Psoas muscle (tissue), 8 donors: ENCODE results near the gene VWA8. TPM values are rescaled to one million over a fixed set of nuclear protein-coding genes. Genes with fewer than 3 reads are reported as not detected.

ENCODE experiments used
- ATAC-seq, 4 donors: fragments of 200-7000 bp; cut with Tn5 transposase; one replicate each; pipeline ENCODE4 v1.9.1; 2020; ENCODE audit warnings: moderate library complexity in 3 of 4, mild to moderate bottlenecking in 2 of 4
- DNase-seq, 2 donors: peaks; one replicate each; pipeline ENCODE4 v3.0.0-alpha.2; 2020
- H3K27ac ChIP-seq: fragments of 200-600 bp; one replicate; pipeline ENCODE4 v1.8.0; 2022
- H3K27me3 ChIP-seq, 3 donors: fragments of 200-600 bp in 1 of 3; one replicate each; pipeline versions ENCODE4 v1.6.1 to v1.8.0; 2013 to 2022; ENCODE audit warnings: low read length in 2 of 3, mild to moderate bottlenecking in 2 of 3, moderate library complexity in 1 of 3; ENCODE audit not compliant: insufficient read depth in 3 of 3
- H3K36me3 ChIP-seq, 2 donors: fragments of 200-600 bp in 1 of 2; one replicate each; pipeline versions ENCODE4 v1.6.1 to v1.8.0; 2013 to 2022; ENCODE audit warnings: low read depth in 1 of 2, mild to moderate bottlenecking in 1 of 2, moderate library complexity in 1 of 2; ENCODE audit not compliant: insufficient read depth in 1 of 2
- H3K4me1 ChIP-seq: fragments of 200-600 bp; one replicate; pipeline ENCODE4 v1.8.0; 2022
- H3K4me3 ChIP-seq: fragments of 200-600 bp; one replicate; pipeline ENCODE4 v1.8.0; 2022; ENCODE audit warnings: mild to moderate bottlenecking
- H3K9me3 ChIP-seq: fragments of 200-600 bp; one replicate; pipeline ENCODE4 v1.8.0; 2022
- CTCF ChIP-seq: fragments of 200-600 bp; IDR thresholded peaks from one replicate; pipeline ENCODE4 v1.8.0; 2022; ENCODE audit warnings: antibody characterized with exemption
- WGBS, 3 donors: extraction: QIAGEN DNeasy Blood & Tissue Kit; methylation state at CpG; one replicate each; pipeline versions ENCODE4 v1.1.6 to v1.1.7; 2013; 5-methylcytosine and 5-hydroxymethylcytosine counted together
- intact Hi-C, 2 donors: fragments of 100-400 bp; cut with DNase I; formaldehyde crosslinking; loops; one replicate each; pipeline versions ENCODE4 v1.11.0 to v1.14.2; 2022
- polyA plus RNA-seq, 3 donors: library from polyadenylated mRNA; stranded (reverse); fragments of 200-250 nt; gene quantifications; one replicate each; pipeline ENCODE4 v1.2.3, GENCODE V29; 2013
- total RNA-seq, 4 donors: library from RNA; stranded (reverse); fragmentation: NEBNext Ultra II Directional in 2 of 4; extraction: Animal tissue kit (Norgen Biotek cat#: 25700) in 2 of 4; gene quantifications; one replicate each; pipeline versions ENCODE4 v1.2.1 to v1.2.4, GENCODE V29; 2021 to 2023
- donor health status: healthy with polysubstance abuse.
- donor health status: DM: no; HTN: no; CAD: no; lungs with moderate emphysema.
- donor health status: Bipolar disorder and iron deficiency.
- donor health status: healthy.
- donor health status: DM: yes; HTN: yes; CAD: no.
- donor health status: DM: no; HTN: no; CAD: no.
- donor health status: DM: no; HTN: no; CAD: no.
- donor health status: DM: yes; HTN: yes; CAD: no.

VWA8 gene
- total and polyA plus RNA-seq, 7 donors = 8.6 to 50.5 (median 30.1) TPM

GRCh38 chr13:41782086-41782485 is 178.8 kb downstream of the VWA8 start:
- no peak overlapping the region for H3K27ac ChIP-seq
- intact Hi-C loops = no loop called here
- no peaks in the 10 kb centered on the region for H3K27me3 ChIP-seq
- no peaks in the 10 kb centered on the region for H3K9me3 ChIP-seq
- WGBS, 3 donors = 41 to 63% (median 48%) methylated on average over 1 of the region's 1 CpG
- DNase-seq (no peak), ATAC-seq (no peak)
- H3K4me3 ChIP-seq = no peak overlapping the region
- no peak for TF ChIP-seq CTCF
- peaks cover 2 to 9% of the 10 kb centered on the region in 2 donors for H3K36me3 ChIP-seq
- H3K4me1 ChIP-seq = peaks cover 9% of the 10 kb centered on the region

- Histone ChIP-seq H3K36me3 (peaks cover 4 to 20% of the 10 kb centered on the region in 2 donors), H3K9me3 (no peaks in the 10 kb centered on the region), H3K27me3 (no peaks in the 10 kb centered on the region), H3K4me3 (no peak overlapping the region), H3K27ac (no peak overlapping the region), H3K4me1 (peaks cover 9% of the 10 kb centered on the region)
- no peak for TF ChIP-seq CTCF
- 49 to 62% (median 54%) methylated on average over 5 of the region's 5 CpGs for WGBS, 3 donors
- DNase-seq (no peak), ATAC-seq (peak; percentile 56 to 79 (median 69))
- intact Hi-C loops = no loop called here
Measured at GRCh38 chr13:41780715-41781706, 179.9 kb downstream of the VWA8 start.

GRCh38 chr13:41775251-41775650 is 185.7 kb downstream of the VWA8 start:
- Histone ChIP-seq H3K9me3 (no peaks in the 10 kb centered on the region), H3K36me3 (peaks cover 5 to 38% of the 10 kb centered on the region in 2 donors), H3K27me3 (no peaks in the 10 kb centered on the region), H3K4me3 (no peak overlapping the region), H3K4me1 (no peaks in the 10 kb centered on the region), H3K27ac (no peak overlapping the region)
- intact Hi-C loops = no loop called here
- 79 to 92% (median 86%) methylated on average over 2 of the region's 2 CpGs for WGBS, 3 donors
- TF ChIP-seq CTCF = no peak
- DNase-seq (no peak), ATAC-seq (peak in 1 of 4 donors; percentile 15)

- Histone ChIP-seq H3K27me3 (no peaks in the 10 kb centered on the region), H3K36me3 (peaks cover 5 to 38% of the 10 kb centered on the region in 2 donors), H3K9me3 (no peaks in the 10 kb centered on the region), H3K4me3 (no peak overlapping the region), H3K4me1 (no peaks in the 10 kb centered on the region), H3K27ac (no peak overlapping the region)
- DNase-seq = no peak
- no peak for ATAC-seq
- TF ChIP-seq CTCF = no peak
- intact Hi-C loops = no loop called here
Measured at GRCh38 chr13:41774605-41775218, 186.2 kb downstream of the VWA8 start.
